HL-60 (cell line): ENCODE data around the gene FOXP1.

Experiments used
- CTCF ChIP-seq: IDR thresholded peaks from one replicate; pipeline ENCODE4 v1.5.1; 2011; ENCODE audit warnings: low read length, control low read depth, inconsistent platforms; ENCODE audit not compliant: insufficient read depth
- GABPA ChIP-seq: IDR thresholded peaks from 2 replicates; pipeline ENCODE4 v1.6.1; 2012; ENCODE audit warnings: low read depth
- POLR2AphosphoS5 ChIP-seq: IDR thresholded peaks from 2 replicates; pipeline ENCODE4 v1.6.1; 2012; ENCODE audit warnings: low read depth
- SPI1 ChIP-seq: IDR thresholded peaks from 2 replicates; pipeline ENCODE4 v1.6.1; 2012; ENCODE audit warnings: low read depth, mild to moderate bottlenecking, borderline replicate concordance
- TF ChIP-seq, protein P1 (sequence below): IDR thresholded peaks from 2 replicates; pipeline ENCODE4 v1.6.1; 2012; ENCODE audit warnings: low read depth; ENCODE audit not compliant: insufficient replicate concordance

GRCh38 chr3:71466483-71466882 lies 117.0 kb downstream of the FOXP1 start:
- TF ChIP-seq, protein P1, sequence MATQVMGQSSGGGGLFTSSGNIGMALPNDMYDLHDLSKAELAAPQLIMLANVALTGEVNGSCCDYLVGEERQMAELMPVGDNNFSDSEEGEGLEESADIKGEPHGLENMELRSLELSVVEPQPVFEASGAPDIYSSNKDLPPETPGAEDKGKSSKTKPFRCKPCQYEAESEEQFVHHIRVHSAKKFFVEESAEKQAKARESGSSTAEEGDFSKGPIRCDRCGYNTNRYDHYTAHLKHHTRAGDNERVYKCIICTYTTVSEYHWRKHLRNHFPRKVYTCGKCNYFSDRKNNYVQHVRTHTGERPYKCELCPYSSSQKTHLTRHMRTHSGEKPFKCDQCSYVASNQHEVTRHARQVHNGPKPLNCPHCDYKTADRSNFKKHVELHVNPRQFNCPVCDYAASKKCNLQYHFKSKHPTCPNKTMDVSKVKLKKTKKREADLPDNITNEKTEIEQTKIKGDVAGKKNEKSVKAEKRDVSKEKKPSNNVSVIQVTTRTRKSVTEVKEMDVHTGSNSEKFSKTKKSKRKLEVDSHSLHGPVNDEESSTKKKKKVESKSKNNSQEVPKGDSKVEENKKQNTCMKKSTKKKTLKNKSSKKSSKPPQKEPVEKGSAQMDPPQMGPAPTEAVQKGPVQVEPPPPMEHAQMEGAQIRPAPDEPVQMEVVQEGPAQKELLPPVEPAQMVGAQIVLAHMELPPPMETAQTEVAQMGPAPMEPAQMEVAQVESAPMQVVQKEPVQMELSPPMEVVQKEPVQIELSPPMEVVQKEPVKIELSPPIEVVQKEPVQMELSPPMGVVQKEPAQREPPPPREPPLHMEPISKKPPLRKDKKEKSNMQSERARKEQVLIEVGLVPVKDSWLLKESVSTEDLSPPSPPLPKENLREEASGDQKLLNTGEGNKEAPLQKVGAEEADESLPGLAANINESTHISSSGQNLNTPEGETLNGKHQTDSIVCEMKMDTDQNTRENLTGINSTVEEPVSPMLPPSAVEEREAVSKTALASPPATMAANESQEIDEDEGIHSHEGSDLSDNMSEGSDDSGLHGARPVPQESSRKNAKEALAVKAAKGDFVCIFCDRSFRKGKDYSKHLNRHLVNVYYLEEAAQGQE = no peak
- TF ChIP-seq CTCF (no peak), GABPA (no peak), POLR2AphosphoS5 (no peak), SPI1 (no peak)
